ENCODE measurements around the gene KIAA1549.

DNA sequence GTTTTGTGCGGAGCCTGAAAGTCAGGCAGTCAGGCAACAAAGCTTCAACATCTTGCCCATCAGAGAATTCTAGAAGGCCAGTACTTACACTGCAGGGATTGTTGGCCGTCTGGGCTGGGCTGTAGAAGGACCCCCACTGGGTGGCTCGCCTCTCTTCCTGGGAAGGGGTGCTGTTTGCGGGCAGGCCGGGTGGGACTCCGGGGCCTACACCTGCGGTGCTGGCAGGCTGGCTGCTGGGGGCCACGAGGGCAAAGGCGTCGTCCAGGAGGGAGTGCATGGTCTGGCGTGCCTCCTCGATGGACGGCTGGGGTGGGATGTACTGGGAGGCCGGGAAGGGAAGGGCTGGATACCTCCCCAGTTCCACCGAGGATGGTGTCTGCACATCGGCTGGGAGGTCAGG, 120.1 kb downstream of the KIAA1549 start:
- TF ChIP-seq, protein P1, sequence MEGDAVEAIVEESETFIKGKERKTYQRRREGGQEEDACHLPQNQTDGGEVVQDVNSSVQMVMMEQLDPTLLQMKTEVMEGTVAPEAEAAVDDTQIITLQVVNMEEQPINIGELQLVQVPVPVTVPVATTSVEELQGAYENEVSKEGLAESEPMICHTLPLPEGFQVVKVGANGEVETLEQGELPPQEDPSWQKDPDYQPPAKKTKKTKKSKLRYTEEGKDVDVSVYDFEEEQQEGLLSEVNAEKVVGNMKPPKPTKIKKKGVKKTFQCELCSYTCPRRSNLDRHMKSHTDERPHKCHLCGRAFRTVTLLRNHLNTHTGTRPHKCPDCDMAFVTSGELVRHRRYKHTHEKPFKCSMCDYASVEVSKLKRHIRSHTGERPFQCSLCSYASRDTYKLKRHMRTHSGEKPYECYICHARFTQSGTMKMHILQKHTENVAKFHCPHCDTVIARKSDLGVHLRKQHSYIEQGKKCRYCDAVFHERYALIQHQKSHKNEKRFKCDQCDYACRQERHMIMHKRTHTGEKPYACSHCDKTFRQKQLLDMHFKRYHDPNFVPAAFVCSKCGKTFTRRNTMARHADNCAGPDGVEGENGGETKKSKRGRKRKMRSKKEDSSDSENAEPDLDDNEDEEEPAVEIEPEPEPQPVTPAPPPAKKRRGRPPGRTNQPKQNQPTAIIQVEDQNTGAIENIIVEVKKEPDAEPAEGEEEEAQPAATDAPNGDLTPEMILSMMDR (conservative IDR thresholded peaks at IDR 0.05; ENCODE audit: low read depth, low read length), result no peak
- TF ChIP-seq POLR2A (IDR thresholded peaks at IDR 0.05; ENCODE audit: low read depth, low read length) (no peak), CHD1 (IDR thresholded peaks at IDR 0.05; ENCODE audit: low read depth, low read length) (no peak), NFE2L2 (IDR thresholded peaks at IDR 0.05; ENCODE audit: low read depth, low read length) (no peak), MAZ (IDR thresholded peaks at IDR 0.05; ENCODE audit: borderline replicate concordance, low read depth, low read length) (no peak)
- TF ChIP-seq, protein P2, sequence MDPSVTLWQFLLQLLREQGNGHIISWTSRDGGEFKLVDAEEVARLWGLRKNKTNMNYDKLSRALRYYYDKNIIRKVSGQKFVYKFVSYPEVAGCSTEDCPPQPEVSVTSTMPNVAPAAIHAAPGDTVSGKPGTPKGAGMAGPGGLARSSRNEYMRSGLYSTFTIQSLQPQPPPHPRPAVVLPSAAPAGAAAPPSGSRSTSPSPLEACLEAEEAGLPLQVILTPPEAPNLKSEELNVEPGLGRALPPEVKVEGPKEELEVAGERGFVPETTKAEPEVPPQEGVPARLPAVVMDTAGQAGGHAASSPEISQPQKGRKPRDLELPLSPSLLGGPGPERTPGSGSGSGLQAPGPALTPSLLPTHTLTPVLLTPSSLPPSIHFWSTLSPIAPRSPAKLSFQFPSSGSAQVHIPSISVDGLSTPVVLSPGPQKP (IDR thresholded peaks at IDR 0.05; ENCODE audit: borderline replicate concordance, low read depth, low read length), result no peak
